T-helper 1 cell (primary cell): ENCODE results near the gene USPL1.

Experiments
- DNase-seq, 5 donors: peaks; one replicate each; pipeline ENCODE4 v3.0.0-alpha.2; 2012 to 2020

The USPL1 gene

DNA sequence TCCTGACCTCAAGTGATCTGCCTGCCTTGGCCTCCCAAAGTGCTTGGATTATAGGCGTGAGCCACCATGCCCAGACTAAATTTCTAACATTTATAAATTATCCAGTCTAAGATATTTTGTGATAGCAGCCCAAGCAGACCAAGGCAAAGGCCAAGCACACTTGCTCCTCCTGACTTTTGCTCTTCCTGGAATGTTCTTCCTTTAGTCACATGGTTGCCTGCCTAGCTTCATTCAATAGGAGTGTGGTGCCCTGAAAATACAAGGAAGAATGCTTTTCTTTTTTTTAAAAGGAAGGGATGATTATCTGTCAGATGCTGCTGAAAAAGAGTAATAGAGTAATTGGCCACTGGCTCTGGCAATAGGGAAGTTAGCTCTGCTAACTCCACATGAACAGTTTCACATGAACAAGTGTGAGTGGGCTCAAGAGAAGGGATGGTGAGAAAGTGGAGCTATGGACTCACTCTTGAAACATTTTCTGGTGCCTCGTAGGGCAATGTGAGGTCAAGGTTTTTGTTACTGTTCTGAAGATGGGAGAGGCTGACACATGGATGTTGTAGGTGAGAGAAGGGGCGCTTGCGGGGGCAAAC lies 47.1 kb downstream of the USPL1 start:
- DNase-seq, result no peak

DNA sequence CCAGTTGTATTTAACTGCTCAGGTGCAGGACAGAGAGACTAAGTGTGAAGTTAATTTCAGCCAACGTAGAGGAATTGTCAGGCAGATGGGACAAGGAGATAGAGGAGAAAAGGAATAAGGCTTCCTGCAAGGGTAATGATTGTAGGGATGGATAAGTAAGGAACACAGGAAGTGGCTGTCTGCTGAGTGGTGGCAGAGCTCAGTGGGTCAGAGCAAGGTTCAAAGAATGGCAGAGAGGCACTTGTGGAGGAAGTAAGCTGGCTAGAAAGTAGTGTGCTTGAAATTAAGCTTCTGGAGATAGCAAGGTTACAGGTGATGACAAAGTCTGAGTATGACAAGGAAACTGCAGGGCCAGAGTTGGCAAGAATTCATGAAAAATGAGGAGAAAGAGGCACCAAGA lies 47.9 kb downstream of the USPL1 start:
- no peak for DNase-seq

DNA sequence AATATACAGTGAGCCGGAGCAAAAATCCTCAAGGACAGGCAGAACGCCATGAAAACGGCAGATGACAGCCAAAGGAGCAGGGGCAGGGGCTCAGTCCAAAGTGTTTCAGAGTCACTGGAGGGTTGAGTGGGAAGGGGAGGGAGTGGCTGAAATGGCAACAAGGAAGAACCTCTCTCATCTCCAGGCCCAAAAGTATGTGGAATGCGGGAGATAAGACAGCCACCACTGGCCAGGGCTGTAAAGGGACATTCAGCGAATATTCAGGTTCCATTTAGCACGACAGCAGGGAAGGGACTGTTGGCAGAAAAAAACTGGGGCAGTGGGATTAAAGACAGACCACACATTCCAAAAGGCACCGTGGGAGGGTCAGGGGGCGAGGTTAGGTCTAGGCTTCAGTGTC lies 48.4 kb downstream of the USPL1 start:
- DNase-seq, result no peak

DNA sequence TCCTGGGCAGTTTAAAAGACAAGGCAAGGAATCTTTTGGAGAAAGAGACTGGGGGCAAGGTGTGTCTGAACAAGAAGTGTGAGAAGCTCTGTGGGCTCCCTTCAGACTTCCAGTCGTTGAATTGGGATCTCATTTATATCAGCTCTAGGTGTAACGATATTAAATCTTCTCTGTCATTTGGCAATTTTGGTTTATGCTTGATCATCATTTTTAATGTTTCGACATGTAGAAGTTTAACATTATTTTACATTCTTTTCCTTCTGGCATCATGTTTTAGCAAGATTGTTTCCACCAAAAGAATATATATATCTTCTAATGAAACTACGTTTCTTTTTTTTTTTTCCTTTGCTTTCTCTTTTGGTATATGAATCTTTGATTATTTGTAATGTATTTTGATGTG lies 49.3 kb downstream of the USPL1 start:
- DNase-seq, result no peak

DNA sequence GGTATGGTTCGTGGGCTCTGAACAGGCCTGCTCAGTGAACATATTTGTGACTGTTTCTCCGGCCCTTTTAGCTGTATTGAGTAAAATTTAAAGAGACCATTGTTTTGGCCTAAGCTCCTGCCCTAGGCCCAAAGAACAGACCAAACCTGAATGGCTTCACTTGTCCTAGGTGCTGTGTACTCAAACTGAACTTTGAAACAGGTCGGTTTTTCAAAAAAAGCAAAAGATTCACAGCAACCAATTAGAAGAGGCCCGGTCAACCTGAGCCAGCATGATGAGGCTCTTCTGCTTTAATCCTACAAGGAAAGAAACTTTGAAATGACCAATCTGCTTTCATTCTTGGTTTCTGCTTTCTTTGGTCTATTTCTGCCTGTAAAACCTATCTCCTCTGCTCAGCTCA lies 50.6 kb downstream of the USPL1 start:
- DNase-seq, result no peak

DNA sequence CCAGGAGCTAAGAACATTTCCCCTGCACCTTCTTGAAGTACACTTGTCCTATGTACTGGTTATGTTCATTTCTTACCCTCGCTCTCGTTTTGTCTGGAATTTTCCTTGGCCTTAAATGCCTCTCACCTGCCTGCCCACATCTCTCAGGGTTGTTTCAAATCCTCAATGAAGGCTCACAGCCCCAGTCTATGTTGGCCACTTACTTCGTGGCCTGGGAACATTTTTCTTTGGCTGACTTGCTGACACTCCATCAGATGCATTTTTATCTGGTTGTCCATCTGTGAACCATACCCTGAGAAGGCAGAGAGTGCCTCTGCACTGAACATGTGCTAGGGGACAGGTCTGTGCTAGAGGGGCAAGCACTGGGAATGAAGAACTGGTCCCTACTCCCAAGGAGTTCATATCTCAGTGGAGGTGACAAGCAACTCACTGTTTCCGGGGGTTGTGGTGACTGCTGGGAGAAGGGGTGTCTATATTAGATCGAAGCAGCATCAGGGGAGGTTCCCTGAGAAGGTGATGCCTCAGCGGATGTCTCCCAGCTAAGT lies 53.6 kb downstream of the USPL1 start:
- no peak for DNase-seq

DNA sequence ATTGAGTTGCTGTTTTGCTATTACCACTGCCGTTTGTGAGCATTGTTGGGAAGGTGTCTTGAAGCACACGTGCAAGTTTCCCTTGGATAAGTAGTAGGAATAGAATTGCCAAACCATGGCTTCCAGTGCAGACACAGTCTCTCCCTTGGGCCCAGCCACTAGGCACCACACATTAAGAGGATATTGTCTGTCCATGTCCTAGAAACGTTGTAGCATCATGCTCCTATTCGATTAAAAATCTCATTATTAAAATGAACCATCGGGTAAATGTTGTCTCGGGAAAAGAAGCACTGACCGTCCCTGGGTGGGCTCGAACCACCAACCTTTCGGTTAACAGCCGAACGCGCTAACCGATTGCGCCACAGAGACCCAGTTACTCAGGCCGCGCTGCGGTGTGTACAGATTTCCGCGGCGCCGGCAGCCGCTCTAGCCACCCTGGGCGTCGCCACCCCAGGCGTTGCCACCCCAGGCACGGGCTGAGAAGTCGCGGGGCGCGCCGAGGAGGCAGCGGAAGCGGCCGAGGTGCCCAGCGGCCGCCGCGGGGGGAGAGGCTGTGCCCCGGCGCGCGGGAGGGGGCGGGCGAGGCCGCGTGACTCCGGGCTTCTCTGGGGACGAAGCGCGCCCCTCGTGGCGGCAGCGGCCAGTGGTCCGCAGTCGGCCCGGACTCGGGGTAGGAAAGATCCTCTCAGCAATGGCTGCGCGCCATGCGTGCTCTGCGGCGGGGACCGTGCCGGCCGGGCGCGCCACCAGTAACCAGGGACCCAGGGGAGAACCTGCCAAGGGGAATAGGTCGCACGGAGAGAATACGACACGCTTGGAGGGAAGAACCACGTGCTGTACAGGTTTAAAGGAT lies 56.2 kb downstream of the USPL1 start:
- peak; percentile 70 to 93 (median 79) for DNase-seq

DNA sequence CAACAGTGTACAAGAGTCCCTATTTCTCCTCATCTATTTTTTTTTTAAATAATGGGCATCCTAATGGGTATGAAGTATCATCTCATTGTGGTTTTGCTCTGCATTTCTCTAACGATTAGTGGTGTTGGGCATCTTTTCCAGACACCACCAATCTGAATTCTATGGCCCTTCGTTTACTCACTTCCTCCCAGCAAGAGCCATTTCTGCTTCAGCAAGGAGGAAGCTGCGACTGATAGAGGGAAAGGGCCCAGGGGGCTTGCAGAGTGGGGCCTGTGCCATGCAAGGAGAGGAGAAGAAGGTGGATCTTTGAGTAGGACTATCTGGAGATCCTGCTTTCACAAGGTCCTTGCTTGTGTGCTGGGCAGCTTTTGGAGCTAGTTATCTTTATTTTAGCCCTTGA lies 58.0 kb downstream of the USPL1 start:
- no peak for DNase-seq

DNA sequence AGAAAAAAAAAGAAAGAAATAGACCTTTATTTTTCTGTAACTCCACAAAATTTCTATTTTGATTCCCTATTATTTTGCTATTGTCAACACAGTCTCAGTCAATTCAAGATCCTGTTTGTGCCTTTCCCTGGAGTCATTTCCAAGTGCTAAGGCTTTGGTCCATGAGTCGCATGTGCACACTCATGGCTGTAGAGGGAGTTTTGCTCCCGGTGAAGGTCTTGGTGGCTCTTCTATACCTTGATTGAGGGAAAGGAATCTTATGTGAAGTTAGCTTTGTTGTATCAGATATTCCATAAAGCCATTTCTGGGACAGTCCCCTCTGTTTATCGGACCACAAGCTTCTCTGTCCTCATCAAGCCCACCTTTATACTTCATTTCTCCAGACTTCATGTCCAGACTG lies 59.0 kb downstream of the USPL1 start:
- DNase-seq, result no peak

DNA sequence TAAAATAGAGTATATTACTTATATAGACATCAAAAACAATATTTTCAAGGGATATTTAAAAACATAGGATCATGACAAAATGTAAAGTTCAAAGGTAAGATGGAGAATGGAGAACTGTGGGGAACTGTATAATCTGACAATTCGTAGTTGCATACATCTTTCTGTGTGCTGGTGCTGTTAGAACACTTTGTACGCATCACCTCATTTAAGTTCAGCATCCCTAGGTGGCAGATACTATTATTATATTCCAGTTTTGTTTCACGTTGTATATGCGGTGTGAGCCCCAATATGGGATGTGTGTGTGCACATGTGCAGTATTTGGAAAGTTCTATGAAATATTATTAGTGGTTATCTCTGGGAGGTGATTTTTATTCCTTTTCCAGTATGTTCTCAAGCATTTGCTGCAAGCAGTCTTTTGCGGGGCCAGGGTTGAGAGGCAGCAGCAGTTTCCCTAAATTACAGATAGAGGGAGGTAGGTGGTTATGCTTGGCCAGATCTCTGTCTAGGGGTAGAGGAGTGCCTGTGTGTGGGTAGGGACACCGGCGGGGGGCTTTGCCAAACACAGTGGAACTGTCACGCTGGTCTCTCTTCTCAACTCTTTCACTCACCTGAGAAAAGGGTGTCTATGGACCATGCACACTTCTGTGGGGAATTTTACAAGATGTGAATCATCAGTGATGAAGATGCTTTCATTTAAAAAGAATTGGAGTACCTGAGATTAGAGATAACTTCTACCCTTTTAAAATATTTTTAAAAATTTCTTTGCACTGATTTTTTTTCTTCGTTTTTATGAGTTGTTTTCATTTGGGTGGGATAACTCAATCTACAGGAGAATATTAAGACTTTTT lies 62.0 kb downstream of the USPL1 start:
- peak in 3 of 5 donors; percentile 5 to 49 (median 15) for DNase-seq

DNA sequence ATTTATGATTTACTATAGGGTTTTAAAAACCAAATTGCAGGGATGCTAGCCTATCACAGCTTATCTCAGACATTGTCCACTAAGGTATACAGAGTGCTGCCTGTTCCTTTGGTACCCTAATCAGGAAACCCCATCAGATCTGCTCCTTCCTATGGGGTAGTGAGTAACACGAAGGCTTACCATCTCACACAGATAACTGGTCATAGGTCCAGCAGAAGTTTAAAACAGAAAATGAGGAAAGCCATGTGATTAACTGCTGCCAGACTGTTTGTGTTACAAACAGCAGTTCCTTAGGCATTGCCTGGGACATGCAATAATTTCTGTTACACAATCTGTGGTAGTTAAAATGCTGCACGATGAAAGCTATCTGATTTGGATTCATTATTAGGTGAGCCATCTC lies 64.1 kb downstream of the USPL1 start:
- no peak for DNase-seq

DNA sequence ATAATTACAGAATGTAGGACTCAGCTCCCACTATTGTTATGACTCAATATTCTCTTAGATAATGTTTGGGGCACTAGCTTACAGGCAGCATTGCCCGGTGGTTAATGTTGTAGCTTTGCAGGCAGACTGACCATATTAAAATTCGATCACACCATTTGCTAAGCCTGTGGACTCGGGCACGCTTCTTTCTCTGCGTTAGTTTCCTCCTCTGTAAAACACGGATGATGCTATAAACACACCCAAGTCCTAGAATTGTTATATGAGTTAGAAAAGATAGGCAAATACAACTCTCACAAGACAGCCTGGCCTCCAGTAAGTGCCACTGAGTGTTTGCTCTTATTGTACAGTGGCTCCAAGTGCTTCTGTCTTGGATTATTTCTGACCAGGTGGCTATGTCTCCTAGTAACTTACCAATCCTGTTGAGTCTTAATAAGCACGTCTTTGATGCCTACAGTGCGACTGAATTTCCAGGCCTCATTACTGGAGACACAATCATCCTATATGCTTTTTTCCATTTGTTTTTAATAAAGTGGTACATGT lies 67.7 kb downstream of the USPL1 start:
- DNase-seq, result no peak

DNA sequence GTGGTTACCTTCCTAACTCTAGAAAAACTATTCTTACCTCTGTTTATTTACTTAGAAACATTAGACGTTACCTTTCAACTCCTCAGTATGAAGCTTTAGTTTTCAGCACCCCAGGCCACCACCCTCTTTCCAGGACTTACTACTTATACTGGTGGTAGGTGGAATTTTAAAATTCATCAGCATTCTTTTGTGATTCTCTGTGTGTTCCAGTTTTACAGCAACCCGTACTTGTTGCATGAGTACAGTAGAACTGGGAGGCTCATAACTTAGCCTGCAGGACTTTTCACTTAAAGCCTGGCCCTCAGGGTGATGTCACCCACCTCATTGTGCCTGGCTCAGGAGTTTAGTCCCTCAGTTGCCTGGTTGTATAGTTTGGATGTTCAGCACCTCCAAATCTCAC lies 68.3 kb downstream of the USPL1 start:
- DNase-seq, result no peak

DNA sequence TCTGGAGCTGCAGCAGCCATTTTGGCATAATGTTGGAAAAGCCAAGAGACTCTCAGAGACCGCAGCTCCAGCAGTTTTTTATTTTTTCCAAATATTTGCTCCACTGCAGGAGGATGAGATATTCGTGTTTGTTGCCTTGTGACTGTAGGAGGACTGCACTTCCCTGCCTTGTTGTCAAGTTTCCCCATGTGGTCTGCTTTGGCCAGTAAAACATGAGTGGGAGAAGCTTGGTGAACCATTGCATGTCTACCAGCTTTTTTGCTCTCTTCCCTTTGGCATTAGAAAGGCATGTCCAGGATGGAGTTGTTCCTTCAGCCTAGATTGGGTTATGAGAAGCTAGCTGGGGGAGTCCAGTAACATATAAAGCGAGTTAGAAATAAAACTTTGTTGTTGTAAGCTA lies 69.9 kb downstream of the USPL1 start:
- DNase-seq, result no peak

DNA sequence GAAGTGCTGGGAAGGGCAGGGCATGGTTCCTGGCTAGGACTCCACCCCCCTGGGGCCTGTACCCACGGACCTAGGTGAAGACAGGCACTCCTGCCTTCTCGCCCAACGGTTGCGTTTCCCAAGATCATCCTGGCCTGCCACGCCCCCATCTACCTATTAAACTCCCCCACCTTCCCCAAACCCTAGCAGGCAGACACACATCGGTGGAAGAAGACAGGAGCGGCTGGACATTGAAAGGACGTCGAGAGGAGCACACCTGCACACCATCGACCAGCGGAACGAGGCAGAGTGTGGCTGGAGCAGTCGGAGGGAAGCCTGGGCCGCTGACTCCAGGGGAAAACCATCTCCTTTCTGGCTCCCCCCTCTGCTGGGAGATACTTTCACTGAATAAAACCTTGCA lies 72.0 kb downstream of the USPL1 start:
- DNase-seq, result no peak

DNA sequence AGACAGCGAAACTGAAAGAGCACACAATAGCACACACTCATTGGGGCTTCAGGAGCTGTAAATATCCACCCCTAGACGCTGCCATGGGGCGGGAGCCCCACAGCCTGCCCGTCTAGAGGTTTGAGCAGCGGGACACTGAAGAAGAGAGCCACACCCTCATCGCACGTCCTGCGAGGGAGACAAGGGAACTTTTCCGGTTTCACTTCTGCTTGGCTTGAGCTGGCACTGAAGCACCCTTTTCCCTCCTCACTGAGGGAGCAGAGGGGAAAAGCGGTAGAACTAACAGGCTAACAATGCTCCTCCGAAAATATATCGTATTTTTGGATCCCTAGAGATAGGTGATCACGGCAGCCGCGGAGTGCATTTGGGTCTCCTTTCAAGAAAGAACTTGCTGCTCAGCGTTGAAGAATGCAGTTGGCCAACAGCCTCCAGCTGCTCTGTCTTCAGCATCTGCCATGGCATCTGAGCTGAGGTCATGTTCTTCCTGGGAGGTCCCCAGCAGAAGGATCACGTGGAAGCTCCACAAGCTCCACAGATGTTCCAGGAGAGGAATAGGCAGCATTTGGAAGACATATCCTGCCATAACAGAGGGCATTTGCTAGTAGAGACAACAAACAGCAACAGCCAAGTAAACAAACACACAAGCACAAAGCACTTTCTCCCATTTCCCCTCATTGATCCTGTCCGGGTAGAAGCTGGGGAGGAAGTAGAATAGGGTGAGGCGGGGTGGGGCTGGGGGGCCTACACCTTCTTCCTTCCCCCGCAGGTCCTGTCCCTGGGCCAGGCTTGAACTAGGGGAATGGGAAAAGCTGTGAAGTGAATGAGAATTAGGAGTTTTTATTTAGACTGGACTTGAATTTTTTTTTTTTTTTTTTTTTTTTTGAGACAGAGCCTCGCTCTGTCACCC lies 72.8 kb downstream of the USPL1 start:
- peak in 1 of 5 donors; percentile 43 for DNase-seq

DNA sequence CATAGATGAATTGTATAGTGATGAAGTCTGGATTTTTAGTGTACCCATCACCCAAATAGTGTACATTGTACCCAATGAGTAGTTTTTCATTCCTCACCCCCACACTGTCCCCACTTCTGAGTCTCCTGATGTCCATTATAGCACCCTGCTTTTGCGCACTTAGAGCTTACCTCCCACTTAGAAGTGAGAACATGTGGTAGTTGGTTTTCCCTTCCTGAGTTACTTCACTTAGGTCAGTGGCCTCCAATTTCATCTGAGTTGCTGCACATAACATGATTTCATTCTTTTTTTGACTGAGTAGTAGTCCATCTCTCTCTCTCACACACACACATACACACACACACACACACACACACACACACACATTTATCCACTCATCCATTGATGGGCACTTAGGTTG lies 74.4 kb downstream of the USPL1 start:
- no peak for DNase-seq

DNA sequence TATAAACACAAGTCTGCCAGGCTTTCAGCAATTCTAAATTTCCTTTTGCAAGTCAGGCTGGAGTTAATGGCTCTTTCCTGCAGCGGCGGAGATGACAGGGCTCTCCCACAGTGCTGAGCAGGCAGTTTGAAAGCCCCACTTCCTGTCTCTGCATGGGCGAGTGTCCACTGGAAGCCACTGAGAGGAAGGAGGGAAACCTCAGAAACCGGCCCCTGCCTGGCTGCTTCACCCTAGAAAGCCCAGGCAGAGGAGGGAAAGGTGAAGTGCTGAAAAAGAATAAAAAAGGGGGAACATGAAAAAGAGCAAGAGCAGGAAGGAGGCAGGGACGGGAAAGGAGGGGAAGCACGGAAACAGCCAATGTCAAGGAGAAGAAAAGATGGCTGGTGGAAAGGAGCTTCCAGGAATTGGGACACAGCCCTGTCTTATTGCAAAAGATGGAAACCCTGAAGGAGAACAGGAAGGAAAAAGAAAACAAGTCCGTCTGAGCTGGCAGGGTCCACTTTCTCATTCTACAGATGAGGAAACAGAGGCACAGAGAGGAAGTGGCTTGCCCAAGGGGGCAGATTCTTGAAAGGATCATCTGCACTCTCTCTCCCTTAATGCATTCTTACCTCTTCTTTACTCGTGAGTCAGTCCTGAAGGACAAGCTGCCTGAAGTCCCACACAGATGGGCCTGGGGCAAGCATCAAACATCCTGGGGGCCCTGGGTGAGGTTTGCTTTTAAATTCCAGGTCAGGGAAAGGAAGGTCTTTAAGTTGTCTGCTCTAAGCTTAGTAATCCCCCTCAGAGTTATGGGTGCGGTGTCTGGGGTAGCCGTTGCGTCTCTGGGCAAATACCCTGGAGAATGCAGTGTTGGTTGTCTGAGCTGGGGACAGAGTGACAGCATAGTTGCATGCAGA lies 78.8 kb downstream of the USPL1 start:
- DNase-seq, result peak in 1 of 5 donors; percentile 29

DNA sequence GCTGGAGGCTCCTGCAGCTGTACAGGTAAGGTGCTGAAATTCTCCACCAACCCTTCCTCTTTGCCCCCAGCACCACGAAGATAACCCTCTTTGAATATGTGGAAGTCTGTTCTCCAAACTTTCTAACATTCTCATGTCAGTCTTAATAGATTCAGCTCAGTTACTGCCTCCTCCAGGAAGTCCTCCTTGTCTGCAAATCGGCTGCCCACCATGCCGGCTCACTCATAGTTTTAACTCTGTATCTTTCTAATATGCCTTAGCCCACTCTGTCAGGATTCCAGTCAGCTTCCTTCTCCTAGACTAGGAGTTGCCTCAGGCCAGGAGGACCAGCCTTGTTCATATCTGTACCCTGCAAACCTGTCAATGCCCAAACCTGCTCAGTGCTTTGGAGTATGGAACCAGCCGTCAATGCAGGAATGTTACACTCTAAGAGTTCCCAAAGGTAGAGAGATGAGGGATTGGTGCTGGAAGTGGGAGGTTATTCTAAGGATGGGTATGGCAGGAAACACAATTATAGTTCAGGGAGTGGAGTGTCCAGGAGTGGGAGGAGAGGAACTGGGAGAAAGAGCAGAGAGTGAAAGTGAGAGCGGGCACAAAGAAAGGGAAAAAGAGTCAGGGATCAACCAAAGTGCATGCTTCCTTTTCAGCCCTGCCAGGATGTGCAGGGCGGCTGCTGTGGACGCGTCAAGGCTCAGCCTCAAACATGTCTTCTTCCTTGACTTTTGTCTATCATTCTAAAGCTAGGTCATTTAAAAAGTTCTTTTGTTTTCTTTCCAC lies 79.6 kb downstream of the USPL1 start:
- DNase-seq, result no peak

DNA sequence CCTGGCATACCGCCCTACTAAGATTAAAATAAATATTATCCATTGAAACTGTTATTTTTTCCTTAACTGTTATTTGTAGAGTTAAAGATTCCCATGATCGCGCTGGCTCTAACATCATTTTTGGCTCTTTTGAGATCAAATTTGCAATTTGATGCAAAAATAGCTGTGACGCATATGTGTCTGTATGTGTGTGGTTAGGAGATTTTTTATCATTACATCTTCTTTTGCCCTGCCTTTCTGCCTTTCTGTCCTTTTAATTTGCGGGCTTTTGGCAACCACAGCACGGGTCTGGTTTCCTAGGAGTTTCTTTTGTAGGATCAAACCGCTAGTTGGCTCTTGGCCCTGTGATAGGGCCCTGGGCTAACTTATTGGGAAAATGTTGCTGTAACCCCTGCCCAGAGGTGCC lies 80.3 kb downstream of the USPL1 start:
- DNase-seq, result no peak
